Measurements from ENCODE around the gene SLIT3.

The SLIT3 gene

DNA sequence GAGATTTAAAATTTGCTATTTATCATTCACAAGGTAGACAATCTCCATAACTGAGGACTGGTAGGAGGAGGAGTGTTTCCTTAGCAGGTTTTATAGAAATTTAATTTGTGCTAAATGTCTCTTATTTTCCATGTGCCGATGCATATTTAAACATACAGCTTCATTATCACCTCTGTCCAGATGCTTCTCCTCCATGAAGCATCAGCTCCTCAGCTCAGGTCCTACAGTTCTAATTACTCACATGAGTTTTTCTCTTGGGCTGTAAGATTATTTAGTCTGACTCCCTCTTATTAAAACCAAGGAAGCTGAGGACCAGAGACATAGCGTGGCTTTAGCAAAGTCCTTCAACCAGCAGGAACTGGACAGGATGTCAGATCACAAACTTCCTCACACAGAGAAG lies 421.6 kb downstream of the SLIT3 start:
- no peak for DNase-seq

DNA sequence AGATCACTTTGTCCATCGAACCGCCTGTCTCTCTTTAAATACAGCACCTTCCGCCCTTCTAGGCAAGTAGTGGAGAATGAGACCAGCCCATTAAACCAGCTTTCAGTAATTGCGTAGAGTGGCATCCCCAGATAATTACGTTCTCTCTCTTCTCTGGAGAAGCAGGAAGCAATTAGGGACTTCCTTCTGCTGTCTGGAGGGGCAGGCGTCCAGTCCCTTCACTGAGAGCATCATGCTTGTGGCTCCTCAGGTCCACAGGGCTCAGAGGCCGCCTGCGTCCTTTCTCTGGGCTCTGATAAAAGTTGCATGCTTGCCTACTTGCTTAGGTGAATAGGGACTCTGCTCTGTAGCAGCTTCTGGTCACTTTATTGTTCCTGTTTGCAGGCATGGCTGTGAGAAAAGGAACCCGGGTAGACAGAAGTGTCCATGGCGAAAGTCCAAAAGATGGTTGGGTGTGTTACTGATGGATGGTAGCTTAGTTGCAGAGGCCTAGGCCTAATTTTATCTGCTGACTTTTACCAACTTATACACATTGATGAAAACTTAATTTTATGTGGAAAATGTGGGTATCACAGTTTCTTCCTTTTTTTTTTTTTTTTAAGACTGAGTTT lies 422.7 kb downstream of the SLIT3 start:
- no peak for DNase-seq

DNA sequence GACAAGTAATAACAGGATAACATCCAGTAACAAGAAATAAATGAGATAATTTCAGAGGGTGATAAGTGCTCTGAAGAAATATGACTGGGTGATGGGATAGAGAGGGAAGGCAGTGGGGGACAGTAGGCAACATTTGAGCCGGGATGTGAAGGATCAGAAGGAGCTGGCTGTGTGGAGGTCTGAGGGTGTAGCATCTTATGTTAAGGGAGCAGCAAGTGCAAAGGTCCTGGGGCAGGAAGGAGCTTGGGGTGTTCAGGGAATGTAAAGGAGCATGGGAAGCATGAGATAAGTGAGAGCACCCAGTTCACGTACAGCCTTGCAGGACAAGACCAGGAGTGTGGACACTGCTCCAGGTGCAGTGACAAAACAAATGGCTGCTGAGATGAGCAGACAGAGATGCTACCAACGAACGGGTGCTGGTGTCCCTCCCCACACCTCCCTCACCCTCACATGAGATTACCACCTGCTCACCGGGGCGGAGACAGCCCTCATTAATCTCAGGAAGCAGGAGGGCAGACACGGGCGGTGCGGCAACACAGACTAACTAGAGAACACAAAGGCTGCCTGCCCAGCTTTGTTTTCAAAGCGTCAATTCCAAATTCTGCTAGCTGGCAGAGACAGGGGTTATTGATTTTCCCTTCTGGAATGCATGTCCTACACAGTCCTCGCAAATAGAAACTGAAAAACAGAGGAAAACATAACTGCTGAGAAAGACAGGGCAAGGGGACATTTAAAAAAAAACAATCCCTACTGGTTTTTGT lies 423.6 kb downstream of the SLIT3 start:
- no peak for DNase-seq

DNA sequence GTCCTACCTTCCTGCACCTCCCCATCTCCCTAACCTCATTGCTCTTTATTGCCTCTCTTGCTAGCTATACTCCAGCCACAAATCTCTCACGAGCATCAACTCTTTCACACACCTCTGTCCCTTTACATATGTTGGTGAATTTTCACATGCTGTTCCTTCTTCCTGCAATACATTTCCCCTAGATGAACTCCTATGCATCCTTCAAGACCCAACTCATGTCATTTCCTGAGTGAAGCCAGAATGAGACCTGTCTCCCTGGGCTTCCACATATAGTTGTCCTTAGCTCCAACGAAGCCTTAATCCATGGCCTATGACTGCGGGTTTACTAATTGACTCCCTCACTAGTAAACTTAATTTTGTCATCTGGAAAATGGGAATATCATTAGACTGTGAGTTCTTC lies 424.5 kb downstream of the SLIT3 start:
- DNase-seq: no peak

DNA sequence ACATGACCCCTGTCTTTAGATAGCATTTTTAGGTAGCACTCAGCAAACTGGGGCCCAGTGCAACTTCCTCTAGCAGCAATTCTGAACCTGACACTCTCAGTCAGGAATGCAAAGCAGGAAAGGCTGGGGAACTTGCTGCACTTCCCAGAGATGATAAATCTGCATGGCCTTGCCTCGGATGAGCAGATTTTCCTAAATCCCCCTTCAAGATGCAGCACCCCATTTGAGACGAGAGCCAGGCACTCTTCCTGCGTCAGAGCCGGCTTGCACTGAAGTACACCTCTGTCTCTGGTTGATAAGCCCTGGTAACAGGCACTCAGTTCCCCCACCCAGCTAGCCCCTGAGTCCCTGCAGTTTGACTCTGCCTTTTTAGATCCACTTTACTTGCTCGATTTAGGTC lies 425.1 kb downstream of the SLIT3 start:
- DNase-seq: no peak

DNA sequence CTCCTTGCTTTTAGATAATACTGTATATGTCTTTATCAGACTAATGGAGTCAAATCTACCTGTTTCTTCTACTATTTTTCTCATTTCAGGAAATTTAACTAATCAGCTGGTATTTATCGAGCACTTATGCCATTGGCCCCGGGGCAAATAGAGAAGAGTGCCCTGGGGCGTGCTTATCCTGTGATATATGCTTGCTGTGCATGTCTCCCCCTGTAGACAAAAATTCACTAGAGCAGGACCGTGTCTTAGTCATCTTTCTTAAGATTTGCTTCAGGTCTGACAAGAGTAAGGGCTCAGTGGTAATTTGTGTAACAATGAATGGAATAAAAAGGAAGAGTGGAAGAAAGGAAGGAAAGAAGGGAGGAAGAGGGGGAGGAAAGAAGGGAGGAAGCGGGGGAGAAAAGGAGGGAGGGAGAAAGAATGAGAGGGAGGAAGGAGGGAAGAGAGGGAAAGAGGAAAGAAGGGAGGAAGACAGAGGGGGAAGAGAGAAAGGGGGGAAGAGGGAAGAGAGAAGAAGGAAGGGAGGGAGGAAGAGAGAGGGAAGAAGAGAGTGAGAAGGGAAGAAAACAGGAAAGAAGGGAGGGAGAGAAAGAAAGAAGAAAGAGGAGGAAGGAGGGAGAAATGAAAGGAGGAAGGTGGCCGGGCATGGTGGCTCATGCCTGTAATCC lies 426.1 kb downstream of the SLIT3 start:
- no peak for DNase-seq

DNA sequence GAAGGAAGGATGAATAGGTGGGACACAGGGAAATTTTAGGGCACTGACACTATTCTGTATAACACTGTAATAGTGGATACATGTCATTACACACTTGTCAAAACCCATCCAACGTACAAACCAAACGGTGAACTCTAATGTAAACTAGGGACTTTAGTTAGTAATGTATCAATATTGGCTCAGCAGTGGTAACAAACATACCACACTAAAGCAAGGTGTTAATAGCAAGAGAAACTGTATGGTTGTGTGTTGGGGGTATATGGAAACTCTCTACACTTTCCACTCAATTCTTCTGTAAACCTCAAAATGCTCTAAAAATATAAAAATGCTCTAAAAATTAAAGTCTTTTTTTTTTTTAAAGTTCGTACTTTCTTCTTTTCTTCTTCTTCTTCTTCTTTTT lies 428.7 kb downstream of the SLIT3 start:
- no peak for DNase-seq

DNA sequence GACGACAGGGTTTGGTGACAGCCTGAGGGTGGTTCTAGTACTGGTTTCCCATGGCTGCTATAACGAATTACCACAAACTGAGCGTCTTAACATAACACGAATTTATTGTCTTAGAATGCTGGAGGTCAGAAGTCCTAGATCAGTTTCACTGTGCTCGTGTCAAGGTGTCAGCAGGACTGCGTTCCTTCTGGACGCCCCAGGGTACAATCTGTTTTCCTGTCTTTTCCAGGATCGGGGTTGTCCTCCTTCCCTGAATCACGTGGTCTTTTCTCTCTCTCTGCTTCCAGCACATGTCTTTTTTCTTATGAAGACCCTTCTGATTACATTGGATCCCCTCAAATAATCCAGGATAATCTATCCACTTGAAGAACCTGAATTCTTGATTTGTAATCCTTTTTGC lies 430.0 kb downstream of the SLIT3 start:
- DNase-seq: no peak

DNA sequence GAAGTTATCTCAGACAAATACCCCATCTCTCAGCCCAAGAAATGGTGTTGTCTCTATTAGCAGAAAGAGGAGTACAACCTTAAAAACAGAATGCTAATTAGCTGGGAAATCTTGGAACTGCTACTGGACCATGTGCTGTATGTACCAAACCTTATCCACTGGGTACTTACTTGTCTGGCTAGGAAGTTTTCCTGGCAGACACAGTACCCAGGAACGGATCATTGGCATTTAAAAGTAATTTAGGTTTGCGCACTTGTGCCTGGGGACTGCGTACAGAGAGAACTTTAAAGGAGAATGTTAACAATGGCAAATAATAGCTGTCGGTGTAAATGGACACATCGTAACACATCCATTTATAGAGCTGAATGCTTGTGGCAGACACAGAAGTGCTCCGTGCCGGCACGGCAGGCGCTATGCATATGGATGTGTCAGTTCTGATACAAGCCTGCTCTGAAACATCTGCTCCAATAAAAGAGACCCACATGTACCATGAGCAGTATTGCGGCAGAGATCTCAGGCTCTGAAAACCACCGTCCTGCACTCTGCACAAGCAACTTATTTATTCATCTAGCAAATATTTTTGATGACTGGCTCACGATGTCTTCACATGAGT lies 431.2 kb downstream of the SLIT3 start:
- DNase-seq: no peak

DNA sequence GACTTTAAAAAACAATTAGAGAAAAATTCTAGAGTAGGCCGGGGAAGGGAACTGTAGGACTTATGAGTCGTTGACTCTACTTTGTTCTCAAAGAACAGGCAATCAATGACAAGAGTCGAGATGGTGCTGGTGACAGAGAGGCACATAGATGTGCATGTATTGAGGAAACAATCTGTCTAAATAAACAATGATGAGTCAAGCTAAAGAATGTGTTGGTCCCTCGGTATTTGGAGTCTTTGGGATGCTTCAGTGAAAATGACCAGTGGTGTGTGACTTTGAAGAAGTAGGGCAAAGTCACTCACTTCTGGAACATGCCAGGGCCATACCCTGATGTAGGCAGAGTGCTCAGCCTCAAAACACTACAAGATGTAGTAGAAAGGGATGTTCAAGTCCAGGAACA lies 433.7 kb downstream of the SLIT3 start:
- no peak for DNase-seq

DNA sequence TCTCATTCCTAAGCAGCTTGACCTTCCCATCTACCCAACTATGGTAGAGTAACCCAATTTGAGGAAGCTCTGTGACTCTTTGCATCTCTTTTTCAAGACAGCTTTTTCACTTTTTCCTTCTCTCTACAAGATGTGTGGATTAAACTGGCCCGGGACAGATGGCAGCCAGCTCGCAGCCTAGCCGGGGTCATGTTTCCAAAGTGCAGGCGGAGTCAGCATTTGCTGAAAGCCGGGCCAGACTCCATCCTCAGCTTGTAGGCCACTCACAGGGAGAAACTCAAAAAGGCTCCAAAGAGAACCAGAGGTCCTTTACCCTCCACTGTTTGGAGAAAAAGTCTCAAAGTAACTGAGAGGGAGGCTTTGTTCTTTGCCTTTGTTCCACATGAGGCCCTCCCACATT lies 435.0 kb downstream of the SLIT3 start:
- DNase-seq: no peak

DNA sequence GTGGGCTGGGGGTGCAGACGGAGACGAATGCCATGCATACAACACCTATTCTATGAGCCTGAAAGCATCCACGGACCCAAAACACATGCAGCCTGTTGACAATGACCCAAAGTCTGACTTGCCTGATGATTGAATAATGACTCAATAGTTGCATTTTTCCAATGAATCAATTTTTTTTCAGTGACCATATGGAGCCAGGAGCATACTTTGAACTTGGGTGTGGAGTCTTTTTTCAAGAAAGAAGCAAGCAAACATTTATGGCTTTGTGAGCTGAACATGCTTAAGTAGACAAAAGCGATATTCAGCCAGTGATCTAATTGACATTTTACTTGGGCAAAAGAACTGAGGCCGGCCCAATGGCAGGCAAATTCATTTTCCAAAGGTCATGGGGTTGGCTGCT lies 437.9 kb downstream of the SLIT3 start:
- DNase-seq: no peak

DNA sequence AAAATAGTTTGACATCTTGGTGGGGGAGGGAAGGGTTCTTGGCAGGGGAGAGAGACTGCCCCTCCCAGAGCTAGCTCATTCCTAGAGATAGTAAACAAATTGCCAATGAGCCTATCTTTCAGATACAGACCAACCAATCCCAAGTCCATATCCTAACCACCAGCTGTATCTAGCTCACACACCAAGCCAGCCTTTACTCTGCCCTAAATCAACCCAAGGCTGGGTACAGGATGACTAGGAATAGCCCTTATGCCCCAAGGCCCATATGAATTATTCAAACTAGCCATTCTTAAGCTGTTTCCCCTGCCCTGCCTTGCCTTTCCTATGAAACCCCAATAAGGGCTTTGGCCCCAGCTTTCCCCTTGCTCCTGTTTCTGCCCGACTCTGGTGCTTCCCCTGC lies 440.4 kb downstream of the SLIT3 start:
- DNase-seq: no peak

DNA sequence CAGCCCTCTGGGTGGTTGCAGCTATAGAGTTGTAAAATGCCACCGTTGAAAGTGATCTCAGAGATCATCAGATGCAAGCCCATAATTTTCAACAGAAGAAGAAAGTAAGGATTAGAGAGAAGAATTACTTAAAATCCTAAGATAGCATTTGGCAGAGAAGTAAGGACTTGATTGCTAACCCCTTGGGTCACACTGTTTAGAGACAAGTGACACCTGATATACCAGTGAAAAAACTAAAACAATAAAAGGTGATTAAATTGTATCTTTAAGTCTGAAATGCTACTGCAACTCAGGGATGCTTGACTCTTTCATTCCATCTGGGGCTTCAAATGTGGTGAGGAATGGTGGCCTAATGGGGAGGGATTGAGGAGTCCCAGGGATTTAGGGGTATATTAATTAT lies 440.9 kb downstream of the SLIT3 start:
- DNase-seq: no peak

DNA sequence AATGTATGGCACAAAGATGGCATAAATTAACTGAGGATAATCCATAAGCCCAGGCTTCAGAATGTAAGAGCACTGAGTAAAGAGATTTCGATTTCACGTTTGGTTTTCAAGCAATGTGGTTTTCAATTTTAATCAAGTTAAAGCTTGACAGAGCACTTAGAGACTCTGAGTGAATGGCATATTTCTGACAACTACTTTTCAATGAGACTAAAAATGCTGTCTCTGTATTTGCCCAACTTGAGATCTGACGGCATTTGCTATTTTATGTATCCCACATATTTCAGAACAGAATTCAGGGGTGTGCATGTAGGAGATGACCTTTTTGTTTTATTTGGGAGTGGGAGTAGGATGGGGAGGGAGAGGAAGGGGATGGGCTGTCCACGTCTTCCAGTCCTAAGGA lies 441.5 kb downstream of the SLIT3 start:
- DNase-seq: no peak

DNA sequence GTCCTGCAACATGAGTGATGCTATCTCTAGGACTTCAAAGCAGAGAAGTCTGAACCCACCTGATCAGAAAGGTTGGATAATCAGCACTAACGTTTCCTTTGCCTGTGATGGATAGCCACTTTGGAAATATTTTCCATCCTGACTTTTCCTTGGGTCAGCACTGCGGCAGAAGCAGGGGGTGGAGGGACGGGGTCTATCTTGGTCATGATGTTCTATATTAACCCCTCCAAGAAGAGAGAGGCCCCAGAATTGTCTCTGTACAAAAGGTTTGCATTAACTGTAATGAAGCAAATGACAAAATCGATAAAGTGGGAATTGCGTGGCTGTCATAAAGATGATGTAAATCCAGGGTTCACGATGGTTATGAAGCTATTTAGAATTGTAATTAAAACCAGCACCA lies 441.9 kb downstream of the SLIT3 start:
- DNase-seq: no peak

DNA sequence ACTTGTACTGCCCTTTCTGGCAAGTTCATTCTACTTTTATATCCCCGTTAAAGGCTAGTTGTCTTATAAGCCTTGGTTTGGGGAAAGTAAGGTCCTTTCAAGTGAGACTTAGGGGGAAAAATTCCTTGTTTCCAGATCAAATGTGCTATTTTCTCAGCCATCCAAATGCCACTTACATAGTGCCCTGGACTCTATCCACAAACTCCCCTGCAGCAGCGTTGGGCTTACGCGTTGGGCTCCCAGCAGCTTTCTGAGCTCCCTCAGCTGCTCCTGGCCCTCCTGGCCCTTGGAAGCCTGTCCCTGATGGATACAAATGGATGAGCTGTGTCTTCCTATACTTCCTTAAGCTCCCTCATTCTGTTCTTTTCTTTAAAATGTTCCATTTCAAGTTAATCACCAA lies 442.6 kb downstream of the SLIT3 start:
- DNase-seq: no peak

DNA sequence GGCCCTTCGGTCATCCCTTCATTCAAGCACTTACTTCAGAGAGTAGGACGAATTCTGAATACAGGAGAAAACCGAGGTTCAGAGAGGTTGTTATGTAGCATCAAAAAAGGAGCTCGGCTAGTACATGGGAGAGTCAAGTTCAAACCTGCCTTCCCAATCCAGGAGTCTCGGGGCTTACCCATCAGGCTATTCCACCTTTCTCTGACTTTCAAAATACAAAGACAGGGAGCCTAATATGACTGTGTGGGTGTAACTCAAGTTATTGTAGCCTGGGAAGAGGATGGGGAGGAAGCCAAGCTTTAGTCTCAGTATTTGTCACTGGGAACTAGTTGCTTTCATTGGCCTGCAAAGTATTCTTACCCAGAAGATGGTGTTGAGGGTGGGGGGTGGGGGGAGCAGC lies 447.0 kb downstream of the SLIT3 start:
- no peak for DNase-seq

DNA sequence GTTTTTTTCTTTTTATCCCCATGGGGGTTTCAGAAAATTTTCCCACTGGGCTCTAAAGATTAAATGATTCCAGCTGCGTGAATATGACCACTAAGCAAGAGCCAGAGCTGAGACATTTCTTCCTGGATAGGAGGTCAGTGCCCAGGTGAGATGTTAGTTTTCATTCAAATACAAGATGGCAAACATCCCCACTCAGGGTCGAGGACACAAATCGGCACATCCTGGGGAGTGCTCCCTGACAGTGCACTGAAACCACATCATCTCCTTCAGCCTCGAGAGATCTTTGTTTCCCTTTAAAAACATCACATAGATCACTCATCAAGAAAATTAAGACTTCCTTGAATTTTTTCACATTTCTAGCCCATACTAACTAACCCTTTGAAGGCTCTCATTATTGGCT lies 448.6 kb downstream of the SLIT3 start:
- DNase-seq: no peak

DNA sequence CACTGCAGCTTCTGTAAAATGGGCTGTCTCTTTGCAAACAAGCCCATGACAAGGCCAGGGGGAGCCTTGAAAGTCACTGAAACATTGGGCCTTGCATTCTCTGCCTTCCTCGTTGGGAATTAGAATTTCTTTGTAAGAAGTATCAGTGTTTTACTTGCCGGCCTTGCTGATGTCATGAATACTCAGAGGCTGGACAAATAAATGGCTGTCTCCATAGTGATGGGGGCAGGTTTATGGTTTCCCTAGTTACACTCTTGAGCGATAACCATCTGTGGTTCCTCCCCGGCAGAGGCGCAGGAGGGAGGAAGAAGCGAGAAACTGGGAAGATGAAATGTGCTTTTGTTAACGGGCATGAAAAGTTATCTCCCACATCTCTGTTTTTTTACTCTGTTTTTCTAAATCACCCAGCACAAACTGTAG lies 449.0 kb downstream of the SLIT3 start:
- no peak for DNase-seq

DNA sequence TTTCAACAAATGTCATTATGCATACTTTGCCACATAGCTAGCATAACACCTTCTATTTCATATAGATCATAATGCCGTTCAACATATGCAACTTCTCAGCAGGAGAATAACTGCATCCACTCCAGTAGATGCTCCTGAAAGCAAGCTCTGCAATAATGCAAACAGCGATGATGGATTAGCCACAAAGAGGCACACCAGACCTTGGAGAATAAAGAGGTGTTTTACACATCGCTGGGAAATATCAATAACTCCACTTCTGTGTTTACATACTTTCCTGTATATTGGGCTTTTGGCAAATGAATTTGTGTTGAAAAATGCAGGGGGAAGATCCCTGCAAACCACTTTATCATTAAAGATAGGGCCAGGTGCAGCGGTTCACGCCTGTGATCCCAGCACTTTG lies 450.3 kb downstream of the SLIT3 start:
- no peak for DNase-seq

DNA sequence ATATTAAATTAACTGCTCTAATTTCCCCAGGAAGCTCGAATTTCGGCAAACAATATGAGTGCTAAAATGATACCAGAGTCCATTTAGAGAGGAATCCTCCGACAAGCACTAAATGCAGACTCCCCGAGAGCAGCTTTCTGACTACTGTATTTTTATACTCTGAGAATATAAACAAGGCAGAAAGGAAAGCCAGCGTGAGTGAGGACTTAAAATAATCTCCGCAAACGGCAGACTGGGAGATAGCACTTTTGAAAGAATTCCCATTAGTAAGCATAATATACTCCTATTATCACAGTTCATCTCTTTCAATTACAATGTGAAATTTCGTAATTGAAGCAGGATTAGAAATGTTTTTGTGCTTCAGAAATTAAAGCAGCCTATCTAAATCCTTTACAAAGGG lies 452.4 kb downstream of the SLIT3 start:
- no peak for DNase-seq

DNA sequence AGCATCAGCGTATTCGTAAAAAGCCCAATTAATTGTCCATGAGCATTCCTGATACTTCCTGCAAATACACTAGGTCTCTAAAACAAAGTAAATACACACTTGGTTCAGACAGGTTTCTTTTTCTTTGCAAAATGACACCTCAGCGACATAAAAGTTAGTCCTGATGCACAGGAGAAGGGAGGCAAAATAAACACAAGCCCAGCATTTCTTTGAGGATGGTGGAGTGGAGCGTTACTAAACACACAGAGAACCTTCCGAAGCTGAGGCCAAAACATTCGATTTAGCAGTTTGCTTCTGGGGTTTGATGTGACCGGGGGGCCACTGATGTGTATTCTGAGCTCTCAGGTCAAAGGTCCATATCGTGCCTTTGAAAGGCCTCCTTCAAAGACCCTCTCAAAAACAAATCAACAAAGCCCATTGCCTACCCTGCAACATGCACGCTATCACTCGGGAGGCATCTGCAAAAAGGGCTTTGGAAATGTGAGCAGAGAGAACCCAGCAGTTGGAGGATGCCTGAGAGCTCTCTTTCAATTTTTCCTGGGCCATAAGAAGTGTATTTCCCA lies 453.3 kb downstream of the SLIT3 start:
- DNase-seq: no peak

DNA sequence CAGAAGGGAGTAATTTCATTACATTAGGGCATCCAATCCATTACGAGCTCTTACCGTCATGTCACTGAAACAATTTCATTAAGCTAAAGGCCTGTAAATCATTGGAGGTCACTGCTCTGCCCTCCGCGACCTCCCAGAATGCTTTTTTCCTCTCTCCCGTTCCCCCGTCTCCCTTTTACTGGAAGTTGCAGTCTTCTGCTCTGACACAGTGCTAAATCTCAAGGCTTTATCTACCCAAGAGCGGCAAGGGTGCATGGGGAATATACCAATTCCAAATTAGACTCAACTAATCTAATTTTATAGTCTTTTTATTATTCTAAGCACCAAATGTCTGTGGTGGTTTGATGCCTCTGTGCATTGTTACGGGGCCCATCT lies 456.0 kb downstream of the SLIT3 start:
- no peak for DNase-seq

Measured in effector CD8-positive, alpha-beta T cell (primary cell).